ENCODE results near the gene AGBL1. TPM values are rescaled to one million over a fixed set of nuclear protein-coding genes. Genes with fewer than 3 reads are reported as not detected.
"Not testable (repeated sequence)": the region's sequence is repeated elsewhere in the genome, so short reads cannot be mapped to it uniquely, and the experiment has no call there.

AGBL1 gene
- total RNA-seq, 1 donor from 2014 or later = 4.8 TPM

- DNase-seq (ENCODE audit: low spot score) = no peak
These were observed 783.7 kb downstream of the AGBL1 start for GRCh38 chr15:86863226-86863915.

- DNase-seq (ENCODE audit: low spot score) = no peak
These were observed 786.2 kb downstream of the AGBL1 start for GRCh38 chr15:86865920-86866319.

GRCh38 chr15:86870846-86871245 is 791.2 kb downstream of the AGBL1 start:
- DNase-seq (ENCODE audit: low spot score) = no peak

- DNase-seq (ENCODE audit: low spot score) = no peak
These were observed 792.3 kb downstream of the AGBL1 start for GRCh38 chr15:86871964-86872363.

DNA sequence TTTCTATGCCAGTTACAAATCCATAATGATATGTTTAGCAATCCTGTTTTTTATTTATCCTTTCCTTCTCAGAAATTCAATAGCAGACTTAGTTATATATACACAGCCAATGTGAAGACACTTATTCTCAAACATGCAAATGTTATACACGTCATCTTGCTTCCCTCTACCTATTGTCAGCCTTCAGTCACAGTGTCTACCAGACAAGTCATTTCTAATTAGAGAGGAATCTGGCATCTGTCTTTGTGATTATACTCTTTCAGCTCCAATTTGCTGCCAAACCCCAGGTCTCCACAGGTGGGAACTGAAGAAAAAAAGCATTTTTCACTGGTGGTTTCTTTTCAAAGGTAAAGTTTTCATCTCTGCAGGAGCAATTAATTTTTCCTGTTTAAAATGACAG is 793.1 kb downstream of the AGBL1 start:
- DNase-seq (ENCODE audit: low spot score) = no peak

DNA sequence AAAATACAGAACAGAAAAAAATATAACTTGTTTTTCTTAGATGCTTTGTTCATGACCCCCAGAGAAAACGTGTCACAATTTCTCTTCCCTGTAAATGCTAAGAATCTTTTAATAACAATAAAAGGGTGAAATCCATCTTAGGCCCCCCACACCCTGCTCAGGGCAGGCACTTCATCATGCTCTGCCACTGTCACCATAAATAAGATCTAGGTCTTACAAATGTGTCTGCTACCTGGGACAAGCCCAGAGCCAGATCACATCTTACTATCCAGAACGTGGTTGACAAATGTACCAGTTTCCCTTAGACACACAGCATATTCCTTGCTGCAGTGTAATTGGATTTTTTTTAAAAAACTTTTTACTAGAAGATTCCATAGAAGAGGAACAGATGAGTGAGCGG is 795.4 kb downstream of the AGBL1 start:
- no peak for DNase-seq (ENCODE audit: low spot score)

GRCh38 chr15:86876387-86876944 is 796.8 kb downstream of the AGBL1 start:
- DNase-seq (ENCODE audit: low spot score) = no peak

DNA sequence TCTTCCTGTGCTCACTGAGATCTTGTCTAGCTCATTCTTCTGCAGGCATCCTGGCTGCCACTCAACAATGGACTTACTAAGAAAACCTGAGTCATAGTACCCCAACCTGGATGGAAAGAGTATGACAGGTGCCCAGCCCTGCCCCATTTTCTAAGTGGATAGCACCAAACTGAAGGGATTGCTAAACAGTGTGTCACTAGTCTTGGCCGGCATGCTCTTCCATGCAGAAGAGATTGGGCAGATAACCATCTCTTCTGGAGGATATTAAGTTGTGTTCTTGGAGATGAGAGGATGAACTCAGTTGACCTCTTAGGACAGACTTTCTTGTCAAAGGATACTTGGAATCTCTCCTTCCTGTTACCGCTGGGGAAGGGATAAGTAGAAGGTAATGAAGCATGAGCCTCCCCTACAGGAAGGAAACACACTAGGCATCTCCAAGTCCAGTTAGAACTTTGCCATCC is 797.5 kb downstream of the AGBL1 start:
- no peak for DNase-seq (ENCODE audit: low spot score)

DNA sequence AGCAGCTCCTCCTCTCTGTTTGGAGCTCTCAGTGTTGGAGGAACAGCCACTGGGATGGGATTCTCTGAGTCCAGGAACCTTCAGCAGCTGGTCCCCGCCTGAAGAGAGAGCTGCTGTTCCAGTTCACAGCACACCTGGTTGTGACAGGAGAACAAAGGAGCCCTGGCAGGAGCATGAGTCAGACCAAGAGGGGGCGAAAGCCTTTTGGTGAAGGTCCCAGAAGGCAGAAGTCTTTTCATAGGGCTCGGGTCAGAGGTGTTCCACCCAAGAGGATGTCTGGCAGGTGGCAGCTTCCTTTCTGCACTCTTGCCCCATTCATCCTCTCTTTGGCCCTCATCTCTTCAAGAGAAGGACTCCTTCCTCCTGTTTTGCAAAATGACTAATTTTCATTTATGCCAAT is 799.2 kb downstream of the AGBL1 start:
- not testable (repeated sequence) for DNase-seq (ENCODE audit: low spot score)

- no peak for DNase-seq (ENCODE audit: low spot score)
These were observed 799.9 kb downstream of the AGBL1 start for GRCh38 chr15:86879250-86880229.

GRCh38 chr15:86885616-86886015 is 805.9 kb downstream of the AGBL1 start:
- peak; percentile 64 for DNase-seq (ENCODE audit: low spot score)

DNA sequence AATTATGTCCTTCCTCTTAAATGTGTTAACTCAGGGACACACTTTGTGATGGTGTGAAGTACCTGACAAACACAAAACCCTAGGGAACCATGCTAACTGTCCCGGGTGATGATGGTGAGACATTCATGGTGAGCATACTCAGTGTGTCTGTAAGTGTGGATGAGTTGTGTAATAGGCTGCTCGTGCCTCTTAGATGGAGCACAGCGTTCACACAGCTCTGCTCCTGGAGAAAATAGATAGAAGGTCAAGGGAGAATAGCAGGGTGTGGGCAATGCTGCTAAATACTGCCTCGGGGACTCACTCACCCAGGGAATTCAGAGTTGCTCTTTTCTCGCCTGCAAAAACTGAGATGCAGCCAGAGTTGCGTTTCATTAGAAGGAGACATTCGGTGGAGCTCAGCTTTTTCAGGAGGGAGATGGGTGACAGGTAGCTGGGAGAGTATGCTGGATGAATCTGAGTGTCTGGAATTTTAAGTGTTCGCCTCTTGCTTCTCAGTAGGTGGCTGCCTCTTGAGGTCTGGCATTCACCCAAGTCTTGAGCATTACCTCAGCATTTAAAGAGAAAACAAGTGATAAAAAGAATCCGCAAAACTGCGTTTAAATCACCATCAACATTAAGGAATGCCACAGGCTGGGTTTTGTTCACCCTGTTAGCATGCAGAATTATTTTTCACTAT is 813.2 kb downstream of the AGBL1 start:
- no peak for DNase-seq (ENCODE audit: low spot score)

DNA sequence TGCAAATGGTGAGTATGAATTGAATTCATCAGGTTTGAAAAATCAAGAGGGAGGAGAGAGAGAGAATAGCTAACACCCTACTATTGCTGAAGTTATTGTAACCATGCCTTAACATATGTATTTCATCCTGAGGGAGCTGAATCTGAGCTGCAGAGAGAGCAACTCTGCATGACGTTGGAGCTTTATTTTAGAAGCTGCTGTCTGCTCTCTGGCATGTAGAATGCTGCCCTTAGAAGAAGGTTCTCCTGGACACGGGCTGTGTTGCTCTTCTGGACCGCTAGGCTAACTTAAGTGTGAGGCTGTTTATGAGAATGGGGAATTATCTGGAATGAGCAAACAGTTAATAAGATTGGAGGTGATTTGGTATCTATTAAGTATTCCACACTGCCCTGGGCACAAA is 814.6 kb downstream of the AGBL1 start:
- no peak for DNase-seq (ENCODE audit: low spot score)

DNA sequence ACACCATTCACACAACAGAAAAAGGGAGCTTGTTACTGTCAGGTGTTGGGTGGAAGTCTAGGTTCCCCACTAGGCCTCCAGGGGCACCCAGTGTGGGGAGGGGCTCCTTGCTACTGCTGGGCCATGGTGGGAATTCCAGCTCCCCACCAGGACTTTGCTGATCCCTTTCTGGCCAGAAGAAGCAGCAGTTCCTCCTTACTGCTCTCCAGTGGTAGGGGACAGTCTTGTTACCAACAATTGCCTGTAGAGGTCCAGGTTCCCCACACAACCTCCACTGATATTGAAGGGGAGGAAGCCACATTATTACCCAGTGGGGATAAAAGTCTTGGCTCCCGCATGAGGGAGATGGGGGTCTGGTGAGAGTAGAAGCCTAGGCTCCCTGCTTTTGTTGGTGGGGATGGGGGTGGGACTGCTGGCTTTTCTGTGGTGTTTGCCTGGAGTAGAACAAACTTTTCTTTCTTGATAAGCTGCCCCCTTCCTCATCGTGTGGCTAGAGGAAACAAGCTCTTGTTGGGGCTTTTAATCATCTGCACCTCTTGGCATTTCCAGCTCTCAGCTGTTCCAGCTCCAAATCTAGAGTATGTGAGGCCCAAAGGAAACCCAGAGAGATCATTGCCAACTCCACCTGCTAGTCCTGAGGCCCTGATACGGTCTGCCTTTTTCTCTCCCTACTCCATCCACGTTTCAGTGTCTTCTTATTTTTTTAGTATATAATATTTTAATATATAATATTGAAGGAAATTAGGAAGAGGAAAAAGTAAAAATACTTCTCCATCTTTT is 824.2 kb downstream of the AGBL1 start:
- no peak for DNase-seq (ENCODE audit: low spot score)

DNA sequence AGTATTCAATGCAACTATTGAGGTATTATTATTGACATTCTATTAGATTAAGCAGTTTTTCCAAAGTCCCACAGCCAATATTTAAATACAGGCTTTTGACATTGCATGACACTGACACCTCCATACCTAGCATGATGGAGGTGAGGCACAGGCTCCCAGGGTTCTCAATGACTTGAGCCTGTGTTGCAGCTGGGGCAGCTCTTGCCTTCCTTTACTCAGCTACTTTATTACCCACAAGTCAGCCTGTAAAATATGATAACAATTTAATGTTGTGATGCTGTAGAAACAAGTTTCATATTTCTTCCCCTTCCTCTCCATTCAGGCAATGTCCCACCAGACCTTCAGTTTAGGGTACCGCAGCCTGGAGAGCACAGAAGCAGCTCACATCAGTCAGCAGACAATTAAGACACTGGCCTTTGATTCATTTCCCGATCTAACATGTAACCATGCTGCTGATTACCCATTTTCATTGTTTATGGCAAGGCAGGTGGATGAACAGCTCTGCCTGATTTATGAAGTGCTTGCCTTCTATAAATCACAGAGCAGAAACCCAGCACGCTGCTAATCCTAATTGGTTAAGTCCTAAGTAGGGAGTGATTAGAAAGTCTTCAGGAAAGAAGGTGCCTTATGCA is 826.1 kb downstream of the AGBL1 start:
- DNase-seq (ENCODE audit: low spot score) = no peak

- DNase-seq (ENCODE audit: low spot score) = no peak
These were observed 826.7 kb downstream of the AGBL1 start for GRCh38 chr15:86906376-86906775.

GRCh38 chr15:86911022-86911421 is 831.4 kb downstream of the AGBL1 start:
- DNase-seq (ENCODE audit: low spot score) = no peak

GRCh38 chr15:86912661-86913060 is 833.0 kb downstream of the AGBL1 start:
- DNase-seq (ENCODE audit: low spot score) = no peak

GRCh38 chr15:86915811-86916331 is 836.2 kb downstream of the AGBL1 start:
- DNase-seq (ENCODE audit: low spot score) = peak; percentile 64

GRCh38 chr15:86916671-86917360 is 837.1 kb downstream of the AGBL1 start:
- DNase-seq (ENCODE audit: low spot score) = no peak

Data from umbilical cord (tissue), 2 donors.